SJSA1 (cell line): ENCODE results near the gene RAB25. TPM values are rescaled to one million over a fixed set of nuclear protein-coding genes. Genes with fewer than 3 reads are reported as not detected.

Experiments used
- DNase-seq, 2 experiments: peaks; one replicate each; pipeline ENCODE4 v3.0.0-alpha.2; 2015 to 2020; ENCODE audit warnings: low spot score in 2 of 2, low read depth in 1 of 2
- H3K27ac ChIP-seq: fragments of 250-450 bp; sonication (Bioruptor Pico); 2 replicates; pipeline ENCODE4 v1.5.1; 2020; ENCODE audit warnings: mild to moderate bottlenecking, moderate library complexity
- H3K27me3 ChIP-seq: fragments of 250-450 bp; sonication (Bioruptor Pico); replicated peaks from 2 replicates; pipeline ENCODE4 v1.5.1; 2020; ENCODE audit warnings: mild to moderate bottlenecking, moderate library complexity
- H3K36me3 ChIP-seq: fragments of 250-450 bp; sonication (Bioruptor Pico); 2 replicates; pipeline ENCODE4 v1.5.1; 2020; ENCODE audit warnings: mild to moderate bottlenecking
- H3K4me1 ChIP-seq: fragments of 250-450 bp; sonication (Bioruptor Pico); replicated peaks from 2 replicates; pipeline ENCODE4 v1.6.1; 2021; ENCODE audit warnings: mild to moderate bottlenecking
- H3K4me3 ChIP-seq: fragments of 250-450 bp; sonication (Bioruptor Pico); 2 replicates; pipeline ENCODE4 v1.5.1; 2020; ENCODE audit warnings: mild to moderate bottlenecking
- H3K9me3 ChIP-seq: fragments of 250-450 bp; sonication (Bioruptor Pico); replicated peaks from 2 replicates; pipeline ENCODE4 v1.5.1; 2020; ENCODE audit warnings: mild to moderate bottlenecking
- total RNA-seq: library from RNA; depleted of rRNA; stranded (reverse); fragments of >200 nt; shearing (Covaris generic); gene quantifications from 2 replicates; pipeline ENCODE4 v1.2.3, GENCODE V29; 2014

The RAB25 gene
- total RNA-seq, 1 experiment from 2014 or later, result not detected

GRCh38 chr1:156048663-156049258 lies 12.2 kb upstream of the RAB25 start:
- Histone ChIP-seq H3K27me3 (no peaks in the 10 kb centered on the region), H3K36me3 (peaks cover 20% of the 10 kb centered on the region), H3K4me1 (no peaks in the 10 kb centered on the region; the same call in 1 of the 2 replicates), H3K9me3 (no peaks in the 10 kb centered on the region), H3K4me3 (no peak overlapping the region), H3K27ac (no peak overlapping the region)
- no peak for DNase-seq

- Histone ChIP-seq H3K27ac (no peak overlapping the region), H3K4me1 (peaks cover 2% of the 10 kb centered on the region), H3K4me3 (no peak overlapping the region), H3K36me3 (peaks cover 18% of the 10 kb centered on the region), H3K9me3 (no peaks in the 10 kb centered on the region), H3K27me3 (no peaks in the 10 kb centered on the region)
- no peak for DNase-seq
These were observed 10.6 kb upstream of the RAB25 start for GRCh38 chr1:156050376-156050775.

- Histone ChIP-seq H3K36me3 (peaks cover 18% of the 10 kb centered on the region), H3K4me1 (peaks cover 8% of the 10 kb centered on the region), H3K27ac (no peak overlapping the region), H3K27me3 (no peaks in the 10 kb centered on the region), H3K4me3 (no peak overlapping the region), H3K9me3 (no peaks in the 10 kb centered on the region)
- DNase-seq, result no peak
These were observed 9.8 kb upstream of the RAB25 start for GRCh38 chr1:156051011-156051725.

- Histone ChIP-seq H3K36me3 (peaks cover 15% of the 10 kb centered on the region), H3K4me1 (peaks cover 8% of the 10 kb centered on the region), H3K4me3 (peak overlapping the region; percentile 75), H3K27me3 (no peaks in the 10 kb centered on the region), H3K27ac (no peak overlapping the region), H3K9me3 (no peaks in the 10 kb centered on the region)
- peak; percentile 66 for DNase-seq
These were observed 7.8 kb upstream of the RAB25 start for GRCh38 chr1:156052862-156053767.

- peaks cover 7% of the 10 kb centered on the region for H3K36me3 ChIP-seq
- DNase-seq, result peak in 1 of 2 experiments; percentile 90
- peak within 1 kb of the TSS; percentile 75 for H3K4me3 ChIP-seq
- peak within 1 kb of the TSS; percentile 45 for H3K27ac ChIP-seq
- H3K27me3 ChIP-seq, result no peaks in the 10 kb centered on the region
- no peaks in the 10 kb centered on the region for H3K9me3 ChIP-seq
- H3K4me1 ChIP-seq, result peaks cover 8% of the 10 kb centered on the region
These were observed 7.0 kb upstream of the RAB25 start, which contains the start of gene UBQLN4 for GRCh38 chr1:156053768-156054499. TSS of gene UBQLN4 (minus strand) at chr1:156053798. CDS start at chr1:156053701, 97 bp downstream.

- Histone ChIP-seq H3K27ac (peak within 1 kb of the TSS; percentile 45), H3K27me3 (no peaks in the 10 kb centered on the region), H3K4me3 (peak within 1 kb of the TSS; percentile 75), H3K9me3 (no peaks in the 10 kb centered on the region), H3K36me3 (peaks cover 3% of the 10 kb centered on the region), H3K4me1 (peaks cover 8% of the 10 kb centered on the region)
- DNase-seq, result peak; percentile 95 to 98
These were observed 6.3 kb upstream of the RAB25 start, which contains the start of gene LAMTOR2 for GRCh38 chr1:156054500-156055280. TSS of gene LAMTOR2 (plus strand) at chr1:156054782. CDS start at chr1:156054890, 108 bp downstream.

- DNase-seq, result no peak
- no peaks in the 10 kb centered on the region for H3K27me3 ChIP-seq
- no peaks in the 10 kb centered on the region for H3K9me3 ChIP-seq
- H3K36me3 ChIP-seq, result no peaks in the 10 kb centered on the region
- peaks cover 8% of the 10 kb centered on the region for H3K4me1 ChIP-seq
- peak overlapping the region; percentile 75 for H3K4me3 ChIP-seq
- no peak overlapping the region for H3K27ac ChIP-seq
These were observed 5.5 kb upstream of the RAB25 start for GRCh38 chr1:156055281-156056048.

GRCh38 chr1:156056326-156056849 lies 4.6 kb upstream of the RAB25 start:
- H3K4me1 ChIP-seq, result peaks cover 8% of the 10 kb centered on the region
- no peak for DNase-seq
- no peak overlapping the region for H3K4me3 ChIP-seq
- H3K9me3 ChIP-seq, result no peaks in the 10 kb centered on the region
- H3K36me3 ChIP-seq, result no peaks in the 10 kb centered on the region
- no peak overlapping the region for H3K27ac ChIP-seq
- H3K27me3 ChIP-seq, result no peaks in the 10 kb centered on the region

GRCh38 chr1:156062189-156062588 lies 1.2 kb downstream of the RAB25 start:
- Histone ChIP-seq H3K36me3 (no peaks in the 10 kb centered on the region), H3K27me3 (no peaks in the 10 kb centered on the region), H3K9me3 (no peaks in the 10 kb centered on the region), H3K27ac (no peak overlapping the region), H3K4me3 (no peak overlapping the region), H3K4me1 (peaks cover 15% of the 10 kb centered on the region)
- no peak for DNase-seq

- H3K9me3 ChIP-seq, result no peaks in the 10 kb centered on the region
- peak; percentile 79 to 85 for DNase-seq
- no peaks in the 10 kb centered on the region for H3K36me3 ChIP-seq
- no peak overlapping the region for H3K27ac ChIP-seq
- peaks cover 15% of the 10 kb centered on the region for H3K4me1 ChIP-seq
- no peak overlapping the region for H3K4me3 ChIP-seq
- no peaks in the 10 kb centered on the region for H3K27me3 ChIP-seq
These were observed 3.0 kb downstream of the RAB25 start for GRCh38 chr1:156063997-156064285.

GRCh38 chr1:156064615-156065014 lies 3.7 kb downstream of the RAB25 start:
- Histone ChIP-seq H3K4me1 (peaks cover 15% of the 10 kb centered on the region), H3K27ac (no peak overlapping the region), H3K36me3 (no peaks in the 10 kb centered on the region), H3K27me3 (no peaks in the 10 kb centered on the region), H3K9me3 (no peaks in the 10 kb centered on the region), H3K4me3 (no peak overlapping the region)
- no peak for DNase-seq

GRCh38 chr1:156065212-156065611 lies 4.3 kb downstream of the RAB25 start:
- Histone ChIP-seq H3K4me1 (peaks cover 15% of the 10 kb centered on the region), H3K4me3 (no peak overlapping the region), H3K27ac (no peak overlapping the region), H3K36me3 (no peaks in the 10 kb centered on the region), H3K9me3 (no peaks in the 10 kb centered on the region), H3K27me3 (no peaks in the 10 kb centered on the region)
- DNase-seq, result no peak
